ENCODE data around the gene CDON. TPM values are rescaled to one million over a fixed set of nuclear protein-coding genes. Genes with fewer than 3 reads are reported as not detected.

CDON gene
- total RNA-seq, 1 donor from 2014 or later, result 29.4 TPM

- H3K27ac Mint-ChIP-seq (ENCODE audit: unreplicated experiment), result no peak overlapping the region
- no peak for DNase-seq (ENCODE audit: extremely low spot score, unreplicated experiment)
- TF ChIP-seq, protein P1, sequence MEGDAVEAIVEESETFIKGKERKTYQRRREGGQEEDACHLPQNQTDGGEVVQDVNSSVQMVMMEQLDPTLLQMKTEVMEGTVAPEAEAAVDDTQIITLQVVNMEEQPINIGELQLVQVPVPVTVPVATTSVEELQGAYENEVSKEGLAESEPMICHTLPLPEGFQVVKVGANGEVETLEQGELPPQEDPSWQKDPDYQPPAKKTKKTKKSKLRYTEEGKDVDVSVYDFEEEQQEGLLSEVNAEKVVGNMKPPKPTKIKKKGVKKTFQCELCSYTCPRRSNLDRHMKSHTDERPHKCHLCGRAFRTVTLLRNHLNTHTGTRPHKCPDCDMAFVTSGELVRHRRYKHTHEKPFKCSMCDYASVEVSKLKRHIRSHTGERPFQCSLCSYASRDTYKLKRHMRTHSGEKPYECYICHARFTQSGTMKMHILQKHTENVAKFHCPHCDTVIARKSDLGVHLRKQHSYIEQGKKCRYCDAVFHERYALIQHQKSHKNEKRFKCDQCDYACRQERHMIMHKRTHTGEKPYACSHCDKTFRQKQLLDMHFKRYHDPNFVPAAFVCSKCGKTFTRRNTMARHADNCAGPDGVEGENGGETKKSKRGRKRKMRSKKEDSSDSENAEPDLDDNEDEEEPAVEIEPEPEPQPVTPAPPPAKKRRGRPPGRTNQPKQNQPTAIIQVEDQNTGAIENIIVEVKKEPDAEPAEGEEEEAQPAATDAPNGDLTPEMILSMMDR (IDR thresholded peaks at IDR 0.05), result no peak
- H3K9me3 Mint-ChIP-seq (ENCODE audit: unreplicated experiment), result no peaks in the 10 kb centered on the region
- no peaks in the 10 kb centered on the region for H3K27me3 Mint-ChIP-seq (ENCODE audit: unreplicated experiment)
- H3K4me1 Mint-ChIP-seq (ENCODE audit: unreplicated experiment), result no peaks in the 10 kb centered on the region
- no peak overlapping the region for H3K4me3 Mint-ChIP-seq (ENCODE audit: unreplicated experiment)
- peaks cover 43% of the 10 kb centered on the region for H3K36me3 Mint-ChIP-seq (ENCODE audit: unreplicated experiment)
These were observed 63.3 kb downstream of the CDON start for GRCh38 chr11:125999234-125999880.

GRCh38 chr11:125998267-125998666, 64.4 kb downstream of the CDON start:
- H3K27me3 Mint-ChIP-seq (ENCODE audit: unreplicated experiment), result no peaks in the 10 kb centered on the region
- no peak overlapping the region for H3K27ac Mint-ChIP-seq (ENCODE audit: unreplicated experiment)
- H3K9me3 Mint-ChIP-seq (ENCODE audit: unreplicated experiment), result no peaks in the 10 kb centered on the region
- TF ChIP-seq, protein P1 (IDR thresholded peaks at IDR 0.05), result no peak
- DNase-seq (ENCODE audit: extremely low spot score, unreplicated experiment), result no peak
- H3K4me1 Mint-ChIP-seq (ENCODE audit: unreplicated experiment), result no peaks in the 10 kb centered on the region
- no peak overlapping the region for H3K4me3 Mint-ChIP-seq (ENCODE audit: unreplicated experiment)
- H3K36me3 Mint-ChIP-seq (ENCODE audit: unreplicated experiment), result peaks cover 45% of the 10 kb centered on the region

DNA sequence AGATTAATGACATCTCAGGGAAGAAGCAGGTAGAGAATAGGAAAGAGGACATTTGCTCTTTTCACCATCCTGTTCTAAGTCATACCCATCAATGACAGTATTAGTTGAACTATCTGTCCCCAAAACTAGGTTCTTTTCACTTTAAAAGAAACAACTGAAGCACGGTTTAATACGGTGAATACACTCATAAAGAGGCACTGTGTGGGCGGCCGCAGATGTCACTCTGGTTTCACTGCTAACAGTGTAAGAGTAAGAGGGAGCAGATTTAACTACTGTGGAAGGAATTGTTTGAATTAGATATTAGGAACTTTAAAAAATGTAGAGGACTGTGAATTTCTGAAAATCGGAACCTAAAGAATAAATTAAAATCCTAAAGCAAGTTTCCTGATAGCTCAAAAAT, 67.4 kb downstream of the CDON start:
- H3K9me3 Mint-ChIP-seq (ENCODE audit: unreplicated experiment), result no peaks in the 10 kb centered on the region
- H3K27ac Mint-ChIP-seq (ENCODE audit: unreplicated experiment), result no peak overlapping the region
- peaks cover 8% of the 10 kb centered on the region for H3K4me1 Mint-ChIP-seq (ENCODE audit: unreplicated experiment)
- H3K27me3 Mint-ChIP-seq (ENCODE audit: unreplicated experiment), result peaks cover 3% of the 10 kb centered on the region
- TF ChIP-seq, protein P1 (IDR thresholded peaks at IDR 0.05), result no peak
- no peak for DNase-seq (ENCODE audit: extremely low spot score, unreplicated experiment)
- H3K4me3 Mint-ChIP-seq (ENCODE audit: unreplicated experiment), result no peak overlapping the region
- H3K36me3 Mint-ChIP-seq (ENCODE audit: unreplicated experiment), result peaks cover 35% of the 10 kb centered on the region

- Mint-ChIP-seq H3K4me3 (ENCODE audit: unreplicated experiment) (no peak overlapping the region), H3K27ac (ENCODE audit: unreplicated experiment) (no peak overlapping the region), H3K27me3 (ENCODE audit: unreplicated experiment) (peaks cover 3% of the 10 kb centered on the region), H3K36me3 (ENCODE audit: unreplicated experiment) (peaks cover 33% of the 10 kb centered on the region), H3K9me3 (ENCODE audit: unreplicated experiment) (no peaks in the 10 kb centered on the region), H3K4me1 (ENCODE audit: unreplicated experiment) (peaks cover 15% of the 10 kb centered on the region)
- TF ChIP-seq, protein P1 (IDR thresholded peaks at IDR 0.05), result no peak
- no peak for DNase-seq (ENCODE audit: extremely low spot score, unreplicated experiment)
These were observed 68.2 kb downstream of the CDON start for GRCh38 chr11:125994509-125994908.

DNA sequence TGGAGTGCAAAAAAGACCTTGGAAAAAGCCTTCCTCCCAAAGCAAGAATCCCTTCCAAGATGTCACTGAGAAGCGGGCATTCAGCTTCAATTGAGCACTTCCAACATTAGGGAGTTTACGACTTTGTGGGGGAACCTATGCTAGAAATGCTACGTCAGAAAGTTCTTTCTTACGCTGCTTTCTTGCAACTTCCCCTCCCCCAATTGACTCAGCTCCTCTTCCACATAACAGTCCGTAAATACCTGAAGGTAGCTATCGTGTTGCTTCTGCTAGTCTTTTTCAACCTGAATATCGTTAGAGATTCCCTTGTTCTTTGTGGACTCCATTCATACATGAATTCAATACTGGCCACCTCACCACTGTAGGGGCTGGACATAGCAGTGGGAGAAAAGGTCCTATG, 69.8 kb downstream of the CDON start:
- TF ChIP-seq, protein P1 (IDR thresholded peaks at IDR 0.05), result no peak
- Mint-ChIP-seq H3K9me3 (ENCODE audit: unreplicated experiment) (no peaks in the 10 kb centered on the region), H3K27me3 (ENCODE audit: unreplicated experiment) (peaks cover 3% of the 10 kb centered on the region), H3K4me3 (ENCODE audit: unreplicated experiment) (no peak overlapping the region), H3K27ac (ENCODE audit: unreplicated experiment) (no peak overlapping the region), H3K36me3 (ENCODE audit: unreplicated experiment) (peaks cover 27% of the 10 kb centered on the region), H3K4me1 (ENCODE audit: unreplicated experiment) (peaks cover 15% of the 10 kb centered on the region)
- DNase-seq (ENCODE audit: extremely low spot score, unreplicated experiment), result no peak

Data from osteocyte (in vitro differentiated cells).